ENCODE measurements around the gene ZP3. TPM values are rescaled to one million over a fixed set of nuclear protein-coding genes. Genes with fewer than 3 reads are reported as not detected.

ZP3 gene
- total and polyA plus RNA-seq, 5 donors, result 0.50 to 2.5 (median 1.6) TPM; not detected in 1

Other genes with a start within 250 kb of the ZP3 start
- gene SRRM3, start 223.1 kb upstream of the ZP3 start, total RNA-seq, result 10 to 100 TPM; 20.6 to 25.2 (median 23.4) TPM
- 52.8 TPM for gene SRRM3, start 223.1 kb upstream of the ZP3 start, polyA plus RNA-seq
- gene HSPB1, start 122.3 kb upstream of the ZP3 start, total RNA-seq, result 1,000 to 10,000 TPM; 1,069 to 1,850 (median 1,464) TPM
- 2,464 TPM for gene HSPB1, start 122.3 kb upstream of the ZP3 start, polyA plus RNA-seq
- gene YWHAG, start 66.0 kb upstream of the ZP3 start, total RNA-seq, result 100 to 1,000 TPM; 209 to 282 (median 253) TPM
- gene YWHAG, start 66.0 kb upstream of the ZP3 start, polyA plus RNA-seq, result 139 TPM
- 1 to 10 TPM in 2 of 4 donors, under 1 TPM in 2; 0.78 to 1.3 (median 0.96) TPM for gene SSC4D, start 15.3 kb upstream of the ZP3 start, total RNA-seq
- 2.1 TPM for gene SSC4D, start 15.3 kb upstream of the ZP3 start, polyA plus RNA-seq
- 10 to 100 TPM in 3 of 4 donors, 1 to 10 TPM in 1; 6.3 to 14.2 (median 11.1) TPM for gene DTX2, start 36.8 kb downstream of the ZP3 start, total RNA-seq
- 9.6 TPM for gene DTX2, start 36.8 kb downstream of the ZP3 start, polyA plus RNA-seq
- gene UPK3B, start 85.6 kb downstream of the ZP3 start, total RNA-seq, result 1 to 10 TPM in 3 of 4 donors, under 1 TPM in 1; 0.48 to 3.5 (median 1.2) TPM
- gene UPK3B, start 85.6 kb downstream of the ZP3 start, polyA plus RNA-seq, result 0.23 TPM
- gene SPDYE16, start 118.3 kb downstream of the ZP3 start, total RNA-seq, result under 1 TPM in 2 of 4 donors, not detected in 2; 0.17 to 0.26 TPM
- 0.09 TPM for gene SPDYE16, start 118.3 kb downstream of the ZP3 start, polyA plus RNA-seq
- gene POMZP3, start 202.3 kb downstream of the ZP3 start, total RNA-seq, result 10 to 100 TPM in 1 of 4 donors, 1 to 10 TPM in 3; 7.0 to 14.8 (median 7.3) TPM
- 13.3 TPM for gene POMZP3, start 202.3 kb downstream of the ZP3 start, polyA plus RNA-seq

All from right cardiac atrium (tissue), 5 donors.